ENCODE data around the gene TEX261. TPM values are rescaled to one million over a fixed set of nuclear protein-coding genes. Genes with fewer than 3 reads are reported as not detected.

Gene TEX261
- total RNA-seq, 2 donors from 2014 or later: 16.6 to 19.1 TPM

DNA sequence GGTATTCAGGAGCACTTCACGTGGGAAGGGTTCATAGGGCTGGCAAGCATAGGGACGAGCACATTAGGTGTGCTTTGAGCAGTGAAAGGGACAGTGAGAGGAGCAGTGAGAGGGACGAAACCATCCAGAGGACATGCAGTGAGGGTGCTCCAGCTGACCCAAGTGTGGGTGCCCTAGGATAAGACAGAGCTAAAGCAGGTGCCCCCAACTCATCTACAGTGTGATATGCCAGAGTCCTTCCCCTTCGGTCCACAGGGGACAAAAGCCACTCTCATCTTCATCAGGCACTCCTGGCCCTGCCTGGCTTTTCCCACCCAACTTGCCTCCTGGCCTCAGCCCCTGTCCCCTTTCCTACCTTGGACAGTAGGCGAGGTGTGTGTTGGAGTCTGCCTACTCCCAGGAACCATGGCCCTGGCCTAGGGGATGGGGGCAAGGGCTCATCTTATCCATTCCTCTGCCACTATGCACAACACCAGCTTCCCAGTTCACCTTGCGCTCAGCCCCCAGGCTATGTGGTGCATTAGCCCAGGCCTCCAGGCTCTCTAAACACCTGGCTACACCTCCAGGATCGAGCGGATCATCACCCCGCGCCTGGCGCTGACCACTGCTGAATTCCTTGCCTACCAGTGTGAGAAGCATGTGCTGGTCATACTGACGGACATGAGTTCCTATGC lies 32.3 kb downstream of the TEX261 start:
- H3K27ac ChIP-seq: no peak overlapping the region
- intact Hi-C loops (cut with DNase I): no loop called here
- ATAC-seq: no peak
- H3K27me3 ChIP-seq: no peaks in the 10 kb centered on the region
- TF ChIP-seq, protein P1, sequence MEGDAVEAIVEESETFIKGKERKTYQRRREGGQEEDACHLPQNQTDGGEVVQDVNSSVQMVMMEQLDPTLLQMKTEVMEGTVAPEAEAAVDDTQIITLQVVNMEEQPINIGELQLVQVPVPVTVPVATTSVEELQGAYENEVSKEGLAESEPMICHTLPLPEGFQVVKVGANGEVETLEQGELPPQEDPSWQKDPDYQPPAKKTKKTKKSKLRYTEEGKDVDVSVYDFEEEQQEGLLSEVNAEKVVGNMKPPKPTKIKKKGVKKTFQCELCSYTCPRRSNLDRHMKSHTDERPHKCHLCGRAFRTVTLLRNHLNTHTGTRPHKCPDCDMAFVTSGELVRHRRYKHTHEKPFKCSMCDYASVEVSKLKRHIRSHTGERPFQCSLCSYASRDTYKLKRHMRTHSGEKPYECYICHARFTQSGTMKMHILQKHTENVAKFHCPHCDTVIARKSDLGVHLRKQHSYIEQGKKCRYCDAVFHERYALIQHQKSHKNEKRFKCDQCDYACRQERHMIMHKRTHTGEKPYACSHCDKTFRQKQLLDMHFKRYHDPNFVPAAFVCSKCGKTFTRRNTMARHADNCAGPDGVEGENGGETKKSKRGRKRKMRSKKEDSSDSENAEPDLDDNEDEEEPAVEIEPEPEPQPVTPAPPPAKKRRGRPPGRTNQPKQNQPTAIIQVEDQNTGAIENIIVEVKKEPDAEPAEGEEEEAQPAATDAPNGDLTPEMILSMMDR (IDR thresholded peaks at IDR 0.05): no peak
- no peak for TF ChIP-seq POLR2A (IDR thresholded peaks at IDR 0.05)
- H3K4me1 ChIP-seq: peaks cover 3% of the 10 kb centered on the region
- no peaks in the 10 kb centered on the region for H3K9me3 ChIP-seq
- H3K4me3 ChIP-seq: no peak overlapping the region
- peak in 2 of 4 donors; percentile 0 to 10 for DNase-seq
- WGBS, 2 donors: 70 to 81% methylated on average over 12 of the region's 12 CpGs
- no peaks in the 10 kb centered on the region for H3K36me3 ChIP-seq (replicated peaks in 1 of 2; ENCODE audit: insufficient read depth in 1 of 2, low read depth in 2 of 2)

DNA sequence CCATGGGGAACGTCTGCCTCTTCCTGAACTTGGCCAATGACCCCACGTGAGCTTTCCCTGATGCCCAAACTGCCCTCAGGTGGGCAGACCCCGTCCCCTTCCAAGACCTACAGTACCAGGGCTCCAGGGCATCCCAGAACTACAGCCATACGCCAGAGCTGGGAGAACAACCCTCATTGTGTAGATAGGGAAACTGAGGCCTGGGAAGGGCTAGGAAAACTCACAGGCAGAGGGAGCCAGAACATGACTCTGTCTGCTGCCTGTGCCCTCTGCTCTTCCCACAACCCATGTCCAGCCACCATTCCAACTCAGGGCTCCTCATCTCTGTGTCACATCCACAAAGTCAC lies 33.1 kb downstream of the TEX261 start:
- 67 to 77% methylated on average over 4 of the region's 4 CpGs for WGBS, 2 donors
- Histone ChIP-seq H3K4me1 (peaks cover 3% of the 10 kb centered on the region), H3K27me3 (no peaks in the 10 kb centered on the region), H3K4me3 (no peak overlapping the region), H3K27ac (no peak overlapping the region), H3K9me3 (no peaks in the 10 kb centered on the region), H3K36me3 (replicated peaks in 1 of 2; ENCODE audit: insufficient read depth in 1 of 2, low read depth in 2 of 2) (no peaks in the 10 kb centered on the region)
- DNase-seq (peak in 1 of 4 donors; percentile 1), ATAC-seq (no peak)
- intact Hi-C loops (cut with DNase I): no loop called here
- TF ChIP-seq, protein P1 (IDR thresholded peaks at IDR 0.05): no peak
- TF ChIP-seq POLR2A (IDR thresholded peaks at IDR 0.05): no peak

DNA sequence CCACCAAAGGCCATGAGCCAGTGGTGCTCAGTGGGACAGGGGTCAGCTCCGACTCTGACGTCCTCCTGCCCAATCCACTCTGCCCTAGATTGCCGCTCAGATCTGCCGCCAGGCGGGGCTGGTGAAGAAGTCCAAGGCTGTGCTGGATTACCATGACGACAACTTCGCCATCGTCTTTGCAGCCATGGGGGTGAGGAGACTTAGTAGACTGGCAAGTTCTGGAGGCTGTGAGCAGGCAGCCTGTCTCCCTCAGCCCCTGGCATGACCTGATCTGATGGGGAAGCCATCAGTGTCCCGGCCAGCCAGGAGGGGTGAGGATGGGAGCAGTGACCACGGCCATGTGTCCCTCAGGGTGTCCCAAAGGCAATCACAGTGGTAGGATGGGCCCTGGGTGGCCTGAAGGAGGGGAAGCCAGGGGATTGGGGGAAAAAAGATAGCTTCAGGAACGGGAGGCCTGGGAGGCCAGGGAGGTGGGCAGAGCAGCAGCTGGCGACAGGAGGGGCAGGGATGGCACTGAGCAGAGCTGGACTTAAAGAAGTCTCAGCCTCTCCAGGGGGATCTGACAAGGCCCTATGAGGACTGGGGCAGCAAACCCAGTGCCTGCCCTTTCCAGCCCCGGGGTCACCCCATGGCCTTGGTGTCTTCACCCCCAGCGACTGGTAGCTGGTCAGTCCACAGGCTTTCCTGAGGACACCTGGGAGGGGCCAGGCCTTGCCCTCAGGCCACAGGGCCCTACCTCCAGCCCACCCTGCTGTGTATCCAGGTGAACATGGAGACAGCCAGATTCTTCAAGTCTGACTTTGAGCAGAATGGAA lies 33.6 kb downstream of the TEX261 start:
- H3K4me3 ChIP-seq: no peak overlapping the region
- intact Hi-C loops (cut with DNase I): no loop called here
- H3K27me3 ChIP-seq: no peaks in the 10 kb centered on the region
- no peak overlapping the region for H3K27ac ChIP-seq
- 70 to 77% methylated on average over 6 to 14 of the region's 14 CpGs for WGBS, 2 donors
- H3K9me3 ChIP-seq: no peaks in the 10 kb centered on the region
- H3K4me1 ChIP-seq: peaks cover 3% of the 10 kb centered on the region
- ATAC-seq (no peak), DNase-seq (peak in 3 of 4 donors; percentile 1 to 8 (median 2))
- no peaks in the 10 kb centered on the region for H3K36me3 ChIP-seq (replicated peaks in 1 of 2; ENCODE audit: insufficient read depth in 1 of 2, low read depth in 2 of 2)
- TF ChIP-seq, protein P1 (IDR thresholded peaks at IDR 0.05): no peak
- no peak for TF ChIP-seq POLR2A (IDR thresholded peaks at IDR 0.05)

DNA sequence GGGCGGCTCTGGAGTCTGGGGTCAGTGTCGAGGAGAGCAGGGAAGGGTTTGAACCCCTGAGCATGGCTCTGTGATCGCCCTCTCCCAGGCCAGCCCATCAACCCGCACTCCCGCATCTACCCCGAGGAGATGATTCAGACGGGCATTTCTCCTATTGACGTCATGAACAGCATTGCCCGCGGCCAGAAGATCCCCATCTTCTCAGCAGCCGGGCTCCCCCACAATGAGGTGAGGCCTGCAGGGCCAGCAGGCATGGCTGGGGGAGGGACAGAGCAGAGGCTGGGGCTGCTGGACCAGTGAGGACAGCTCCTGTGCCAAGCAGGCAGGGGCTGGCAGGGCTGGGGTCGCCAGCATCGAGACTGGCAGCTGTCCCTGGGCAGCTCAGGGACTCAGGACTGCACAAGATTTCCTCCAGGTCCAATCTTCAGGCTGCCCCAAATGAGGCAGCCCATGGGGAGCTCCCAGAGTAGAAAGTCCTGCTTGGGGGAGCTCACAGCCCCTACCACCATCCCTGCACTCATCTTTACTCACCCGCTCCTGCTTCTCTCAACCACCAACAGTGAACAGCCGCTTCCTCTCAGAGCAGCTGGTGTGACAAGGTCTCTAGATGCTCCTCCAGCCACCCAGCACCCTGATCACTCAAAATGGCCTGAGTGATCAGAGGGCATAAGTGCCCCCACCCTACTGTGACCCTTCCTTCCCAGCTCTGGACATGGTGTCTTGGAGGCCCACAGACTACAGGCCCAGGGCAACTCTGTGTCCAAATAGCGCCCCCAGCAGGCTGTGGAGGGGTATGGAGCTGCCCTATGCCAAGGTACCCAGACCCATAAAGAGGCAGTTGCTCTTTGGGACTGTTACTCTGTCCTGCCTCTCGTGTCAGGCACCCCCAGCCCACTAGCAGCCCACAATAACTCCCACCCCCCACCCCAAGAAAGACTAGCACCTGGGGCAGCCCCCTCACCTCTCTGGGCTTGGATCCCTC lies 34.5 kb downstream of the TEX261 start:
- TF ChIP-seq POLR2A (IDR thresholded peaks at IDR 0.05): no peak
- TF ChIP-seq, protein P1 (IDR thresholded peaks at IDR 0.05): no peak
- peaks cover 2% of the 10 kb centered on the region for H3K4me1 ChIP-seq
- intact Hi-C loops (cut with DNase I): no loop called here
- 84 to 87% methylated on average over 11 to 17 of the region's 17 CpGs for WGBS, 2 donors
- ATAC-seq: no peak
- H3K4me3 ChIP-seq: no peak overlapping the region
- peak in 2 of 4 donors; percentile 0 to 3 for DNase-seq
- no peaks in the 10 kb centered on the region for H3K27me3 ChIP-seq
- no peaks in the 10 kb centered on the region for H3K9me3 ChIP-seq
- no peak overlapping the region for H3K27ac ChIP-seq
- H3K36me3 ChIP-seq (replicated peaks in 1 of 2; ENCODE audit: insufficient read depth in 1 of 2, low read depth in 2 of 2): no peaks in the 10 kb centered on the region

Measured in body of pancreas (tissue), 4 donors.